ENCODE results near the gene TM9SF4.

GRCh38 chr20:32135983-32136515, 26.5 kb downstream of the TM9SF4 start:
- TF ChIP-seq, protein P1, sequence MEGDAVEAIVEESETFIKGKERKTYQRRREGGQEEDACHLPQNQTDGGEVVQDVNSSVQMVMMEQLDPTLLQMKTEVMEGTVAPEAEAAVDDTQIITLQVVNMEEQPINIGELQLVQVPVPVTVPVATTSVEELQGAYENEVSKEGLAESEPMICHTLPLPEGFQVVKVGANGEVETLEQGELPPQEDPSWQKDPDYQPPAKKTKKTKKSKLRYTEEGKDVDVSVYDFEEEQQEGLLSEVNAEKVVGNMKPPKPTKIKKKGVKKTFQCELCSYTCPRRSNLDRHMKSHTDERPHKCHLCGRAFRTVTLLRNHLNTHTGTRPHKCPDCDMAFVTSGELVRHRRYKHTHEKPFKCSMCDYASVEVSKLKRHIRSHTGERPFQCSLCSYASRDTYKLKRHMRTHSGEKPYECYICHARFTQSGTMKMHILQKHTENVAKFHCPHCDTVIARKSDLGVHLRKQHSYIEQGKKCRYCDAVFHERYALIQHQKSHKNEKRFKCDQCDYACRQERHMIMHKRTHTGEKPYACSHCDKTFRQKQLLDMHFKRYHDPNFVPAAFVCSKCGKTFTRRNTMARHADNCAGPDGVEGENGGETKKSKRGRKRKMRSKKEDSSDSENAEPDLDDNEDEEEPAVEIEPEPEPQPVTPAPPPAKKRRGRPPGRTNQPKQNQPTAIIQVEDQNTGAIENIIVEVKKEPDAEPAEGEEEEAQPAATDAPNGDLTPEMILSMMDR (IDR thresholded peaks at IDR 0.05): no peak
- TF ChIP-seq POLR2AphosphoS5 (IDR thresholded peaks at IDR 0.05) (no peak), POLR2A (IDR thresholded peaks at IDR 0.05; ENCODE audit: low read depth) (no peak), EP300 (IDR thresholded peaks at IDR 0.05) (no peak)

Measured in esophagus muscularis mucosa (tissue), 4 donors.